ENCODE data around the gene ZMYND8. TPM values are rescaled to one million over a fixed set of nuclear protein-coding genes. Genes with fewer than 3 reads are reported as not detected.

ZMYND8 gene
- total RNA-seq, 4 donors from 2014 or later, result 51.3 to 106 (median 94.0) TPM

- Histone ChIP-seq H3K4me1 (peaks cover 0 to 69% (median 7%) of the 10 kb centered on the region in 4 donors), H3K4me3 (no peak overlapping the region), H3K9me3 (no peaks in the 10 kb centered on the region), H3K27ac (peak overlapping the region in 2 of 4 donors; percentile 32 to 92), H3K36me3 (peaks cover 0 to 19% (median 0%) of the 10 kb centered on the region in 3 donors), H3K27me3 (no peaks in the 10 kb centered on the region)
- no peak for TF ChIP-seq CTCF (IDR thresholded peaks at IDR 0.05)
- TF ChIP-seq POLR2A (IDR thresholded peaks at IDR 0.05), result no peak
- no peak for DNase-seq
Measured at GRCh38 chr20:47337413-47337812, 19.1 kb downstream of the ZMYND8 start.

GRCh38 chr20:47336129-47336754 lies 20.3 kb downstream of the ZMYND8 start:
- no peaks in the 10 kb centered on the region for H3K9me3 ChIP-seq
- TF ChIP-seq POLR2A (IDR thresholded peaks at IDR 0.05), result no peak
- no peak for TF ChIP-seq CTCF (IDR thresholded peaks at IDR 0.05)
- no peak overlapping the region for H3K4me3 ChIP-seq
- no peaks in the 10 kb centered on the region for H3K27me3 ChIP-seq
- DNase-seq, result no peak
- H3K36me3 ChIP-seq, result peaks cover 0 to 19% (median 0%) of the 10 kb centered on the region in 3 donors
- H3K4me1 ChIP-seq, result peaks cover 0 to 80% (median 9%) of the 10 kb centered on the region in 4 donors
- H3K27ac ChIP-seq, result peak overlapping the region; percentile 36 to 92 (median 74)

GRCh38 chr20:47335251-47336128 lies 21.0 kb downstream of the ZMYND8 start:
- peaks cover 0 to 83% (median 11%) of the 10 kb centered on the region in 4 donors for H3K4me1 ChIP-seq
- no peak for TF ChIP-seq POLR2A (IDR thresholded peaks at IDR 0.05)
- TF ChIP-seq CTCF (IDR thresholded peaks at IDR 0.05), result no peak
- no peak for DNase-seq
- H3K36me3 ChIP-seq, result peaks cover 0 to 19% (median 0%) of the 10 kb centered on the region in 3 donors
- no peaks in the 10 kb centered on the region for H3K27me3 ChIP-seq
- H3K27ac ChIP-seq, result peak overlapping the region; percentile 36 to 92 (median 74)
- no peaks in the 10 kb centered on the region for H3K9me3 ChIP-seq
- H3K4me3 ChIP-seq, result no peak overlapping the region

- peak overlapping the region; percentile 43 to 92 (median 81) for H3K27ac ChIP-seq
- peaks cover 0 to 19% (median 0%) of the 10 kb centered on the region in 3 donors for H3K36me3 ChIP-seq
- H3K27me3 ChIP-seq, result no peaks in the 10 kb centered on the region
- TF ChIP-seq POLR2A (IDR thresholded peaks at IDR 0.05), result peak in 1 of 2 donors; percentile 44
- peak in 2 of 6 experiments; percentile 30 to 42 for TF ChIP-seq CTCF (IDR thresholded peaks at IDR 0.05)
- peak in 2 of 3 donors; percentile 64 to 69 for DNase-seq
- peaks cover 0 to 84% (median 11%) of the 10 kb centered on the region in 4 donors for H3K4me1 ChIP-seq
- H3K9me3 ChIP-seq, result no peaks in the 10 kb centered on the region
- peak overlapping the region in 2 of 4 donors; percentile 20 to 26 for H3K4me3 ChIP-seq
Measured at GRCh38 chr20:47334022-47334551, 22.4 kb downstream of the ZMYND8 start.

- Histone ChIP-seq H3K27me3 (no peaks in the 10 kb centered on the region), H3K4me3 (no peak overlapping the region), H3K27ac (peak overlapping the region in 3 of 4 donors; percentile 72 to 93 (median 92)), H3K4me1 (peaks cover 0 to 80% (median 11%) of the 10 kb centered on the region in 4 donors), H3K36me3 (peaks cover 0 to 5% (median 0%) of the 10 kb centered on the region in 3 donors), H3K9me3 (no peaks in the 10 kb centered on the region)
- no peak for TF ChIP-seq POLR2A (IDR thresholded peaks at IDR 0.05)
- no peak for TF ChIP-seq CTCF (IDR thresholded peaks at IDR 0.05)
- DNase-seq, result no peak
Measured at GRCh38 chr20:47332381-47333206, 23.9 kb downstream of the ZMYND8 start.

All from Peyer's patch (tissue), 4 donors.